GM21447 (cell line): ENCODE data around the gene STT3B.
"Not testable (repeated sequence)": the region's sequence is repeated elsewhere in the genome, so short reads cannot be mapped to it uniquely, and the experiment has no call there.

Experiments
- ATAC-seq: cut with Tn5 transposase; IDR thresholded peaks from one replicate; pipeline ENCODE4 v1.9.1; 2021; ENCODE audit not compliant: unreplicated experiment

Gene STT3B

DNA sequence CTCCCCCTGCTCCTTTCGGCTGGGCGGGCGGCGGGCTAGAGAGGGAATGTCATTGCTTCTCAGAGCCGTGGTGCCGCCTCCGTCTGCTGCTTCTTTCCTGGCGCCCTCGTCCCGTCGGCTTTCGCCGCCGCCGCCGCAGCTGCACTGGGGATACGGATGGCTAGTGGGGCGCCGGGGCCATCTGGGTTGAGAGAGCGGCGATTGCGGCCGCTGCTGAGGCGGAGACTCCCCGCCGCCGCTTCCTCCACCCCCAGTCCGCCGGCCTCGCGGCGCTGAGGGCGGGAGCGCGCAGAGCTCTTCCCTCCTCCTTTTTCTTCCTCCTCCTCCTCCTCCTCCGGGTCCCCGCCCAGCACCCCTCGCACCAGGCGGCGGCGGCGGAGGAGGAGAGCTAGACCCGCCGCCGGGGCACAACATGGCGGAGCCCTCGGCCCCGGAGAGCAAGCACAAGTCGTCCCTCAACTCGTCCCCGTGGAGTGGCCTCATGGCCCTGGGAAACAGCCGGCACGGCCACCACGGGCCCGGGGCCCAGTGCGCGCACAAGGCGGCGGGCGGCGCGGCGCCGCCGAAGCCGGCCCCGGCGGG is at the start of gene STT3B:
TSS of gene STT3B (plus strand) at position 339 of the 582 bp plus-strand sequence. CDS start at position 413, 74 bp downstream.
- peak; percentile 53 for ATAC-seq

GRCh38 chr3:31483776-31484175 is 48.9 kb upstream of the STT3B start:
- ATAC-seq, result no peak

DNA sequence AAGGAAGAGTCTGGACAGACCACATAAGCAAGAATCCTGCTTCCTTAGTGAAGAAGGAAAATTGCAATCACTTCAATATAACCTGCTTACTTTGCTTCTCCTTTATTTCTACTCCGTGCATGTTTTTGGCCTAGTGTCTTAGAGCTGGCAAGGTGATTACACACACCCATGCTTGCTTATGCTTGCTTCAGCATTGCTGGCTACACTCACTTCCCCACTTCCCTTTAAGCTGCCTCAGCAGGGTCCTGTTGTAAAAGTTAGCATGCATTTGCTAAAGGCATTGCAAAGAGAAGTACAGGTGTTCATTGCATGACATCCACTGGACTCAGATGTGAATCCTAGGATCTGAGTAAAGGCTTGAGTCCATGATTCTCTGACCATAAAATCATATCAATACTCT is 47.5 kb upstream of the STT3B start:
- no peak for ATAC-seq

DNA sequence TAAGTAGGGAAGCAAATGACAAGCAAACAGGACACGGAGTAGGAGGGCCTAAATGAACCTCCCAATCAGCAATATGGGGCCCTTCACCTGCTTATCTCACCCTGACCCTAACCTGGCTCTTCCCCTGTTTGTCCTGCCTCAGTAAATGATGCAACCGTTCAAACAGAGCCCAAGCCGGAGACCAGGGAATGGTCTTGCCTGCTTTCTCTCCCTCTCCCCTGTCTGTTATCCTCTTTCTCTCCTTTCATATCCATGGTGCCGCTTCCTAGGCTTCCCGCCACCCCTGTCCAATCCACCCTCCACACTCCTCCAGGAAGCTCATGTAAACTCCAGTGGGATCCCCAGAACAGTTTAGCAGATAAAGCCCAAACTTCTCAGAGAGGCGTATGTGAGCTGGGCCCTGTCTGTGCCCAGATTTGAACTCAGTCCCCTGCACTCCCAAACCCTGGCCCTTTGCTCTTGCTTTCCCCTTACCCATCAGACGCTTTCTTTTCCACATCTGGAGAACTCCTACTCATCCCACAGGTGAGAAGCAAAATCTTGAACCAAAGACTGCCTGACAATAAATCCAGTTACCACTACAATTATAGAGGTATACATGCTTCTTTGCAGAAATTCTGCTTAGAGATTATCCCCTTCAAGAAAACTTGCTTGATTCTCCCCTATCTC is 45.7 kb upstream of the STT3B start:
- no peak for ATAC-seq

- ATAC-seq, result no peak
These were observed 44.2 kb upstream of the STT3B start for GRCh38 chr3:31488475-31489017.

DNA sequence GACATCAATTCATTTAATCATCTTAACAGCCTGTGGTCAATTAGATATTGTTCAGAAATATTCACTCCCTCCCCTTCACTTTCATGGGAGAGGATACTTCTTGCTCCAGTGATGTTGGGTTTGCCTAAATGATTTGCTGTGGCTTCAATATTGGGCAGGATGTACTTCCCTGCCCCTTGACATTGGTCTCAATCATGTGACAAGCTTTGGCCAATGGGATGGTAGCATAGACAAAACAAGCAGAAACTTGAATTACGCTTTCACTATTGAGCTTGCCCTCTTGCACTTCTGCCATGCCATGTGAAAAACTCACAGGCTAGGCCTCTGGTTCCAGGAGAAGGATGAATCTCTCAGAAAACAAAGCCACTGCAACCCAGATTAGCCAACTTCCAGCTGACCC is 42.2 kb upstream of the STT3B start:
- ATAC-seq, result no peak

DNA sequence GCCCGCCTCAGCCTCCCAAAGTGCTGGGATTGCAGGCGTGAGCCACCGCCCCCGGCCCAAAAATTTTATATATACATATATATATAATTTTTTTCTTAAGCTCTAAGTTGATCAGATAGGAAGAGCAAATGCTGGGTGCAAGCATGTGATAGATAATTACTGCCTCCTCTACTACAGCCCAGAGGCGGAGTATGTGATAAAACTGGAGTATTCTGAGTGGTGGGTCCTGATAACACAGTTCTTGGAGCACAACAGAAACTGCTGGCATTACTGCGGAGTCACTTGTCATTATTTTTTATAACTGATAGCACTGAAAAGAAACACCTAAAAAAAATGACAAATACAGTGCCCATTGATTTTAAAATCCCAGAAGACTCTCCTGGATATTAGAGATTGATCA is 41.1 kb upstream of the STT3B start:
- no peak for ATAC-seq

DNA sequence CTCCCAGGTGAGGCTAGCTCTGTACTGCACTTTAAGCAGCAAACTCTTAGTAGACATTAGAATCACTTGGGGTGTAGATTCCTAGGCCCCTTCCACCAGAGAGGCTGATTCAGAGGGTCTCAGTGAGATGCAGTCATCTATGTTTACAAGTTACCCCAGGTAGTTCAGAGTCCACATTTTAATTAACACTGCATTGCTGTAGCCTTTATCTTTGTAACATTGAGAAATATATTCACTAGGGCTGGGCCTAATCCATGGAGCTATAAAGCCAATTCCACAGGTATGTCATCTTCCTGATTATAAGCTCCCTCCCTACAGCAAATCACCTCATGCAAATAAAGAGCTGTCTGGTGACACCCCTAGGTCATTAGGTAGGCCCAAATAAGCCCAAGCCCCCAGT is 39.6 kb upstream of the STT3B start:
- ATAC-seq, result no peak

- no peak for ATAC-seq
These were observed 36.6 kb upstream of the STT3B start for GRCh38 chr3:31495971-31496665.

- no peak for ATAC-seq
These were observed 33.9 kb upstream of the STT3B start for GRCh38 chr3:31498791-31499190.

GRCh38 chr3:31499281-31499680 is 33.4 kb upstream of the STT3B start:
- ATAC-seq, result no peak

DNA sequence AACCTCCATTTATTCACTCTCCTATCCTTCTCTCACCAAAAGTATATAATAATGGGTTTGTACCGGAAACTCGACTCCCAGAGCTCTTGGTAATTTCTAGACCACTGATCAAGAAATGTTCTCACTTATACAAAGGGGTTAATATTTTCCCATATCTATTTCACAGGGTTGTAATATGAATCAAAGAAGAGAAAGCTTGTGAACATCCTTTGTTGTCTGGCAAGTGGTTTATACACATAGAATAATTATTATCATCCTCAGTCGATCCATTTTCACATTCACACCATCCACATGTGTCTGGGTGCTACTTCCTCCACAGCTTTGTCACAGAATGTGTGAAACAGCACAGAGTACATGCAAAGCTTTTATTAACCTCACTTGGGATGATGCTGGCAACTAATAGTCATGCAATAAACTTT is 29.9 kb upstream of the STT3B start:
- no peak for ATAC-seq

DNA sequence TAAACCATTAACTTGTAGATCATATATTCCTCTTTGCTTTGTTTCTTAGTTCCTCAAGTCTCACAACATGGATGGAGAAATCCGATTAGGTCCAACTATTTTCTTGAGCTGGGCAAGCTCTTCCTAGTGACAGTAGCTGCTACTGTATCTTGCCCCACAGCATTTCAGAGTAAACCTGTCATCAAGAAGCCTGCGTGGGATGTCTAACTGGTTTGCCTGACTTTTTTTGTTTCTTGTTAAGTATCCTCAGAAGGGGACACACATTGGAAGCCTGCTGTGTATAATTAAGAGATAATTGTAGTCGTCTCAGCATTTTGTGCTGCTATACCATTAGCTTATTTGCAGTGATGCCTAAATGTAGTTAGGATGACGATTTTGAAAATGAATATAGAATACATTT is 29.3 kb upstream of the STT3B start:
- ATAC-seq, result no peak

GRCh38 chr3:31504230-31504629 is 28.5 kb upstream of the STT3B start:
- no peak for ATAC-seq

DNA sequence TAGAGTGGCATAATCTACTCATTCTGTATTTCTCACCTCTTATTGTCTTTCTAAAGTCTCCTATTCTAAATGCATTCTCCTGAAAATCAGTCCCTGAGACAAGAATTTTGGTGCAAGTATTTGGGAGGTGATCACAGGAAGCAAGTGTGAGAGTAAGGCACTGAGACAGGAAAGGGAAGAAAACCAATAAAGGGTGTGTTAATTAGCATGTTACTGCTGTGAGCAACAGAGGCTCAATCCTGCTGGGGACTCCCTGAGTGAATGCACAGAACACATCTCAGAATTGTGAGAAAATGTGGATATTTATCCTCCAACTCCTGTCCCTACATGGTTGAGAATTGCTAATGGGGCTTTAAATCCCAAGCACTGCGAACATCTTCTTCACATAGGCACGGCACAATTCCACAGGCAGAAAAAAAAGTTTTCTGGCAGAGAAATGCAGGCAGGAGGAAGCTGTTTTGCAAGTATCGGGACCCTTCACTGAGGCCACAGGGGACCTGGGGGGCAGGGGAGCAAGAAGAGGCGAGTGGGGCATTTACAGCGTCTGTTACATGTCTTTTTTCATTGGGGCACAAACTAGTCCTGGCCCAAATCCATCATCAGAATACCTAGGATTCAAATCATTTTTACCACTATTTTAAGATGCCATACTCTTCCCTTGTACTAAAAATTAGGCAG is 27.2 kb upstream of the STT3B start:
- no peak for ATAC-seq

DNA sequence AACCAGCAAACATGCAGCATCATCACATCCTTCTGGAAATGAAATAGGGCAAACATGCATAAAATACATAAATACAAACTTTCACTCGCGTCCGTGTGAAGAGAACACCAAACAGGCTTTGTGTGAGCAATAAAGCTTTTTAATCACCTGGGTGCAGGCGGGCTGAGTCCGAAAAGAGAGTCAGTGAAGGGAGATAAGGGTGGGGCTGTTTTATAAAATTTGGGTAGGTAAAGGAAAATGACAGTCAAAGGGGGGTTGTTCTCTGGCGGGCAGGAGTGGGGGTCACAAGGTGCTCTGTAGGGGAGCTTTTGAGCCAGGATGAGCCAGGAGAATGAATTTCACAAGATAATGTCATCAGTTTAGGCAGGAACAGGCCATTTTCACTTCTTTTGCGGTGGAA is 26.2 kb upstream of the STT3B start:
- not testable (repeated sequence) for ATAC-seq

- no peak for ATAC-seq
These were observed 24.1 kb upstream of the STT3B start for GRCh38 chr3:31508452-31509146.

GRCh38 chr3:31509147-31509728 is 23.5 kb upstream of the STT3B start:
- ATAC-seq, result no peak

- ATAC-seq, result no peak
These were observed 18.2 kb upstream of the STT3B start for GRCh38 chr3:31514570-31514969.

DNA sequence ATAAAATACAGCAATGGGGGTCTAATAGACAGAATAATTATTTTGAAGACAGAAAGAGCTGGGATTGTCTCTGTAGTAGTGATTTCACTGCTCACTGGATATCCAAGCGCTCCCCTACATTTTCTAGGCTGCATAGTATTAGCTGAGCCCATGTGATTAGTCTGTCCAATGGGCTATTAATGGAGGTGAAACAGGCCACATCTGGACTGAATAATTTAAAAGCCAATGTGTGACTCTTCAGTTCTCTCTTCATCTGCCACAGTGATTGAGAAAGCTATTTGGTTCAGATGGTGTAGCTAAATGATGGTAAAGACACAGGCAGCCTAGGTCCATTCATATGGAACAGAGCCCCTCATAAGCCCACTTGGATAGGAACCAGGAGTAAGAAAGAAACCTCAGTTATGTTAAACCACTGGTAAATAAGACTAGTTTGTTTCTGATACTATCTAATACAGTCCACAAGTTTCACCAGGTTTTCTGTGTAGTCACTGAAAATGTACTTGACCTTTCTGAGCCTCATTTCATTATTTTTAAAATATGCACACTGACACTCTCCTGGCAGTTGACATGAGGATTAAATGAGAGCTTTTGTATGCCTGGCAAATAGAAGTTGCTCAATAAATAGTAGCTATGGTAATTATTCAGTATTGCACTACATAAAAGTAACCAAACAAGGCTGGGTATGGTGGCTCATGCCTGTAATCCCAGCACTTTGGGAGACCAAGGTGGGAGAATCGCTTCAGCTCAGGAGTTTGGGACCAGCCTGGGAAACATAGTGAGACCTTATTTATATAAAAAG is 17.0 kb upstream of the STT3B start:
- no peak for ATAC-seq
